ENCODE data around the gene CNN2.

DNA sequence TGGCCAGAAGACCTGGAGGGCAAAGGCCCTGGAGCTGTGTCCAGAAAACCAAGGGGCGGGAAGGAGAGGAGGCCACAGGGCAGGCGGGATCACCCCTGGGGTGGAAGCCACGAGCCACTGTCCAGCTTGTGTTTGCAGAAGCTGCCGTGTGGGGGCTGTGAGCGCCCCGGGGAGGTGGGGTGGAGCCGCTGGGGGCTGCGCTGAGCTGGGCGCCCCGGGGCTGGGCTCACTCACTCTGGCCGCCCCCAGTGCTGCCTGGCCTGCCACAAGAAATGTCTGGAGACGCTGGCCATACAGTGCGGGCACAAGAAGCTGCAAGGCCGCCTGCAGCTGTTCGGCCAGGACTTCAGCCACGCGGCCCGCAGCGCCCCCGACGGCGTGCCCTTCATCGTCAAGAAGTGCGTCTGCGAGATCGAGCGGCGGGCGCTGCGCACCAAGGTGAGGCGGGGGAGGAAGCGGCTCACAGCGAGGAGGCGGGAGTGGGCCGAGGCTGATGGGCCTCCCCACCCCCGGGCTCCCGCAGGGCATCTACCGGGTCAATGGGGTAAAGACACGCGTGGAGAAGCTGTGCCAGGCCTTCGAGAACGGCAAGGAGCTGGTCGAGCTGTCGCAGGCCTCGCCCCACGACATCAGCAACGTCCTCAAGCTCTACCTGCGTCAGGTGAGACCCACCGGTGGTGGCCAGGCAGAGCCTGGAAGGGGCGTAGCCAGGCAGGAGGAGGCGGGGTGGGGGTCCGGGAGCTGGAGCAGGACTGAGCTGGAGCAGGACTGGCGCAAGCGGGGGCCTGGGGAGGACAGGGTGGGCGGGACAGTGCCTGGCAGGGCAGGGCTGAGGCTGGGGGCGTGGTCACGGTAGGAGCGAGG, 55.1 kb downstream of the CNN2 start:
- TF ChIP-seq, protein P1, sequence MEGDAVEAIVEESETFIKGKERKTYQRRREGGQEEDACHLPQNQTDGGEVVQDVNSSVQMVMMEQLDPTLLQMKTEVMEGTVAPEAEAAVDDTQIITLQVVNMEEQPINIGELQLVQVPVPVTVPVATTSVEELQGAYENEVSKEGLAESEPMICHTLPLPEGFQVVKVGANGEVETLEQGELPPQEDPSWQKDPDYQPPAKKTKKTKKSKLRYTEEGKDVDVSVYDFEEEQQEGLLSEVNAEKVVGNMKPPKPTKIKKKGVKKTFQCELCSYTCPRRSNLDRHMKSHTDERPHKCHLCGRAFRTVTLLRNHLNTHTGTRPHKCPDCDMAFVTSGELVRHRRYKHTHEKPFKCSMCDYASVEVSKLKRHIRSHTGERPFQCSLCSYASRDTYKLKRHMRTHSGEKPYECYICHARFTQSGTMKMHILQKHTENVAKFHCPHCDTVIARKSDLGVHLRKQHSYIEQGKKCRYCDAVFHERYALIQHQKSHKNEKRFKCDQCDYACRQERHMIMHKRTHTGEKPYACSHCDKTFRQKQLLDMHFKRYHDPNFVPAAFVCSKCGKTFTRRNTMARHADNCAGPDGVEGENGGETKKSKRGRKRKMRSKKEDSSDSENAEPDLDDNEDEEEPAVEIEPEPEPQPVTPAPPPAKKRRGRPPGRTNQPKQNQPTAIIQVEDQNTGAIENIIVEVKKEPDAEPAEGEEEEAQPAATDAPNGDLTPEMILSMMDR (IDR thresholded peaks at IDR 0.05): no peak
- TF ChIP-seq POLR2AphosphoS5 (IDR thresholded peaks at IDR 0.05): no peak

Data from transverse colon (tissue), 4 donors.